ENCODE data around the gene MED26. TPM values are rescaled to one million over a fixed set of nuclear protein-coding genes. Genes with fewer than 3 reads are reported as not detected.
A peak's percentile ranks its signal among the peaks of the same experiment; 100 is the strongest.

Gene MED26
- total and polyA plus RNA-seq, 9 of the 15 experiments (the other 6 are each of a cell fraction or from before 2014, with no cell fraction given): 0.71 to 15.1 (median 6.2) TPM

- TF ChIP-seq ZNF740 (CRISPR knock-in tag; IDR thresholded peaks at IDR 0.05): peak; percentile 36; the same call in 1 of the 2 replicates
- TF ChIP-seq ZNF740 (tag; IDR thresholded peaks at IDR 0.05): no peak
- TF ChIP-seq NFRKB (IDR thresholded peaks at IDR 0.05; ENCODE audit: low read depth): no peak
- TF ChIP-seq E2F6 (IDR thresholded peaks at IDR 0.05; ENCODE audit: borderline replicate concordance in 1 of 2, extremely low read depth in 1 of 2, insufficient read depth in 1 of 2, insufficient read length in 1 of 2, low read depth in 1 of 2, low read length in 1 of 2, poor library complexity in 1 of 2, severe bottlenecking in 1 of 2): peak; percentile 13 to 23
- TF ChIP-seq ZNF561 (CRISPR knock-in tag; conservative IDR thresholded peaks at IDR 0.05): no peak
- no peak for TF ChIP-seq SMARCE1 (IDR thresholded peaks at IDR 0.05)
- TF ChIP-seq CGGBP1 (CRISPR knock-in tag; IDR thresholded peaks at IDR 0.05): no peak
- no peak for TF ChIP-seq CEBPB (tag; IDR thresholded peaks at IDR 0.05)
- TF ChIP-seq ZNF347 (CRISPR knock-in tag; IDR thresholded peaks at IDR 0.05; ENCODE audit: low read depth): no peak
- no peak for TF ChIP-seq ZKSCAN8 (CRISPR knock-in tag; IDR thresholded peaks at IDR 0.05)
- TF ChIP-seq RB1 (IDR thresholded peaks at IDR 0.05; ENCODE audit: low read depth): no peak
- no peak for TF ChIP-seq CBX1 (IDR thresholded peaks at IDR 0.05; ENCODE audit: low read depth)
- TF ChIP-seq FOSL1 (tag; conservative IDR thresholded peaks at IDR 0.05): 0 out of 2 replicates have a peak, but pooled peaks have one; percentile 22
- peak; percentile 87; the same call in 1 of the 2 replicates for TF ChIP-seq THAP12 (CRISPR knock-in tag; IDR thresholded peaks at IDR 0.05)
- no peak for TF ChIP-seq MCM2 (IDR thresholded peaks at IDR 0.05; ENCODE audit: low read depth)
- TF ChIP-seq FIP1L1 (IDR thresholded peaks at IDR 0.05; ENCODE audit: low read depth, low read length, poor library complexity, severe bottlenecking): peak; percentile 73
- no peak for TF ChIP-seq XRCC4 (IDR thresholded peaks at IDR 0.05; ENCODE audit: extremely low read depth, insufficient read depth, insufficient read length)
- no peak for TF ChIP-seq RREB1 (CRISPR knock-in tag; IDR thresholded peaks at IDR 0.05)
These were observed 56.1 kb downstream of the MED26 start (continued) for GRCh38 chr19:16571822-16572331.

Data from K562 (cell line).